Memory B cell (primary cell): ENCODE measurements around the gene NCBP3.
"Not testable (repeated sequence)": the region's sequence is repeated elsewhere in the genome, so short reads cannot be mapped to it uniquely, and the experiment has no call there.

Experiments used
- ATAC-seq: fragments of 150-1000 bp; cut with Tn5 transposase; 2 replicates; pipeline ENCODE4 v1.10.0; 2021; ENCODE audit warnings: low read depth, mild to moderate bottlenecking, moderate library complexity
- DNase-seq, 2 donors: peaks; one replicate each; pipeline ENCODE4 v3.0.0; 2022; ENCODE audit warnings: low spot score in 2 of 2
- H3K27ac Mint-ChIP-seq: one replicate; pipeline ENCODE4 v1.8.0; 2022; ENCODE audit warnings: mild to moderate bottlenecking, moderate library complexity, mixed read lengths
- H3K27me3 Mint-ChIP-seq: one replicate; pipeline ENCODE4 v1.8.0; 2022; ENCODE audit warnings: mixed read lengths
- H3K36me3 Mint-ChIP-seq: one replicate; pipeline ENCODE4 v1.8.0; 2022; ENCODE audit warnings: mild to moderate bottlenecking, mixed read lengths
- H3K4me1 Mint-ChIP-seq: one replicate; pipeline ENCODE4 v1.8.0; 2022; ENCODE audit warnings: mixed read lengths
- H3K4me3 Mint-ChIP-seq: one replicate; pipeline ENCODE4 v1.8.0; 2022; ENCODE audit warnings: mild to moderate bottlenecking, moderate library complexity, mixed read lengths
- H3K9me3 Mint-ChIP-seq: one replicate; pipeline ENCODE4 v1.8.0; 2022; ENCODE audit warnings: mixed read lengths

NCBP3 gene

GRCh38 chr17:3794152-3794551, 51.9 kb downstream of the NCBP3 start:
- peaks cover 38% of the 10 kb centered on the region for H3K4me1 Mint-ChIP-seq

GRCh38 chr17:3793258-3793657, 52.8 kb downstream of the NCBP3 start:
- peaks cover 30% of the 10 kb centered on the region for H3K4me1 Mint-ChIP-seq
- not testable (repeated sequence) for H3K27me3 Mint-ChIP-seq, H3K27ac Mint-ChIP-seq, H3K36me3 Mint-ChIP-seq, DNase-seq, H3K4me3 Mint-ChIP-seq, ATAC-seq, H3K9me3 Mint-ChIP-seq

More at GRCh38 chr17:3794152-3794551, 51.9 kb downstream of the NCBP3 start:
- not testable (repeated sequence) for H3K4me3 Mint-ChIP-seq, H3K9me3 Mint-ChIP-seq, DNase-seq, H3K27ac Mint-ChIP-seq, ATAC-seq, H3K27me3 Mint-ChIP-seq, H3K36me3 Mint-ChIP-seq

- Mint-ChIP-seq H3K36me3 (no peaks in the 10 kb centered on the region), H3K27ac (no peak overlapping the region), H3K4me1 (peaks cover 26% of the 10 kb centered on the region), H3K27me3 (no peaks in the 10 kb centered on the region), H3K4me3 (no peak overlapping the region), H3K9me3 (no peaks in the 10 kb centered on the region)
- DNase-seq (no peak), ATAC-seq (no peak)
Observed at GRCh38 chr17:3792481-3792880, 53.6 kb downstream of the NCBP3 start.

GRCh38 chr17:3788200-3788599, 57.8 kb downstream of the NCBP3 start:
- H3K4me3 Mint-ChIP-seq = no peak overlapping the region
- no peaks in the 10 kb centered on the region for H3K36me3 Mint-ChIP-seq
- no peaks in the 10 kb centered on the region for H3K27me3 Mint-ChIP-seq
- no peak for DNase-seq
- peaks cover 9% of the 10 kb centered on the region for H3K4me1 Mint-ChIP-seq
- H3K9me3 Mint-ChIP-seq = no peaks in the 10 kb centered on the region
- no peak overlapping the region for H3K27ac Mint-ChIP-seq
- no peak for ATAC-seq

- H3K27ac Mint-ChIP-seq, H3K4me3 Mint-ChIP-seq, H3K36me3 Mint-ChIP-seq, ATAC-seq, H3K9me3 Mint-ChIP-seq, DNase-seq, H3K4me1 Mint-ChIP-seq, H3K27me3 Mint-ChIP-seq: not testable (repeated sequence)
Observed at GRCh38 chr17:3785323-3785722, 60.7 kb downstream of the NCBP3 start.

GRCh38 chr17:3782751-3783150, 63.3 kb downstream of the NCBP3 start:
- Mint-ChIP-seq H3K4me3 (no peak overlapping the region), H3K27me3 (no peaks in the 10 kb centered on the region), H3K36me3 (no peaks in the 10 kb centered on the region), H3K27ac (no peak overlapping the region), H3K4me1 (peaks cover 3% of the 10 kb centered on the region), H3K9me3 (no peaks in the 10 kb centered on the region)
- DNase-seq (no peak), ATAC-seq (no peak)

GRCh38 chr17:3780986-3781385, 65.1 kb downstream of the NCBP3 start:
- Mint-ChIP-seq H3K27ac (no peak overlapping the region), H3K9me3 (no peaks in the 10 kb centered on the region), H3K4me3 (no peak overlapping the region), H3K36me3 (no peaks in the 10 kb centered on the region), H3K27me3 (no peaks in the 10 kb centered on the region), H3K4me1 (peaks cover 3% of the 10 kb centered on the region)
- no peak for ATAC-seq
- no peak for DNase-seq

GRCh38 chr17:3777366-3778120, 68.5 kb downstream of the NCBP3 start:
- H3K27ac Mint-ChIP-seq = no peak overlapping the region
- no peaks in the 10 kb centered on the region for H3K4me1 Mint-ChIP-seq
- H3K36me3 Mint-ChIP-seq = no peaks in the 10 kb centered on the region
- DNase-seq = no peak
- no peaks in the 10 kb centered on the region for H3K27me3 Mint-ChIP-seq
- H3K4me3 Mint-ChIP-seq = no peak overlapping the region
- H3K9me3 Mint-ChIP-seq = no peaks in the 10 kb centered on the region
- no peak for ATAC-seq

- H3K9me3 Mint-ChIP-seq = no peaks in the 10 kb centered on the region
- no peaks in the 10 kb centered on the region for H3K36me3 Mint-ChIP-seq
- peaks cover 11% of the 10 kb centered on the region for H3K4me1 Mint-ChIP-seq
- ATAC-seq (no peak), DNase-seq (no peak)
- no peaks in the 10 kb centered on the region for H3K27me3 Mint-ChIP-seq
- H3K27ac Mint-ChIP-seq = no peak overlapping the region
- no peak overlapping the region for H3K4me3 Mint-ChIP-seq
Observed at GRCh38 chr17:3773966-3774365, 72.1 kb downstream of the NCBP3 start.

- Mint-ChIP-seq H3K27ac (no peak overlapping the region), H3K4me1 (peaks cover 11% of the 10 kb centered on the region), H3K9me3 (no peaks in the 10 kb centered on the region), H3K27me3 (no peaks in the 10 kb centered on the region), H3K4me3 (no peak overlapping the region), H3K36me3 (no peaks in the 10 kb centered on the region)
- ATAC-seq (no peak), DNase-seq (no peak)
Observed at GRCh38 chr17:3773511-3773910, 72.5 kb downstream of the NCBP3 start.

GRCh38 chr17:3772764-3773163, 73.3 kb downstream of the NCBP3 start:
- DNase-seq (no peak), ATAC-seq (no peak)
- no peaks in the 10 kb centered on the region for H3K36me3 Mint-ChIP-seq
- no peaks in the 10 kb centered on the region for H3K27me3 Mint-ChIP-seq
- no peak overlapping the region for H3K4me3 Mint-ChIP-seq
- H3K27ac Mint-ChIP-seq = no peak overlapping the region
- H3K4me1 Mint-ChIP-seq = peaks cover 11% of the 10 kb centered on the region
- H3K9me3 Mint-ChIP-seq = no peaks in the 10 kb centered on the region

GRCh38 chr17:3771140-3771539, 74.9 kb downstream of the NCBP3 start:
- H3K4me1 Mint-ChIP-seq = peaks cover 13% of the 10 kb centered on the region
- no peak for DNase-seq
- H3K27ac Mint-ChIP-seq = no peak overlapping the region
- H3K27me3 Mint-ChIP-seq = no peaks in the 10 kb centered on the region
- H3K9me3 Mint-ChIP-seq = no peaks in the 10 kb centered on the region
- H3K36me3 Mint-ChIP-seq = no peaks in the 10 kb centered on the region
- ATAC-seq = no peak
- no peak overlapping the region for H3K4me3 Mint-ChIP-seq

GRCh38 chr17:3770466-3770865, 75.6 kb downstream of the NCBP3 start:
- ATAC-seq = peak; percentile 85
- no peaks in the 10 kb centered on the region for H3K27me3 Mint-ChIP-seq
- H3K36me3 Mint-ChIP-seq = no peaks in the 10 kb centered on the region
- H3K4me1 Mint-ChIP-seq = peaks cover 17% of the 10 kb centered on the region
- H3K27ac Mint-ChIP-seq = no peak overlapping the region
- H3K9me3 Mint-ChIP-seq = no peaks in the 10 kb centered on the region
- no peak overlapping the region for H3K4me3 Mint-ChIP-seq
- DNase-seq = no peak

- Mint-ChIP-seq H3K27me3 (no peaks in the 10 kb centered on the region), H3K9me3 (no peaks in the 10 kb centered on the region), H3K4me1 (peaks cover 18% of the 10 kb centered on the region), H3K4me3 (no peak overlapping the region), H3K36me3 (no peaks in the 10 kb centered on the region), H3K27ac (peak overlapping the region; percentile 24)
- DNase-seq = no peak
- no peak for ATAC-seq
Observed at GRCh38 chr17:3768769-3769168, 77.3 kb downstream of the NCBP3 start.

- no peaks in the 10 kb centered on the region for H3K9me3 Mint-ChIP-seq
- H3K4me3 Mint-ChIP-seq = no peak overlapping the region
- DNase-seq (no peak), ATAC-seq (no peak)
- H3K27me3 Mint-ChIP-seq = no peaks in the 10 kb centered on the region
- peaks cover 22% of the 10 kb centered on the region for H3K4me1 Mint-ChIP-seq
- H3K27ac Mint-ChIP-seq = peak overlapping the region; percentile 24
- no peaks in the 10 kb centered on the region for H3K36me3 Mint-ChIP-seq
Observed at GRCh38 chr17:3768341-3768740, 77.7 kb downstream of the NCBP3 start.
